Activated naive CD4-positive, alpha-beta T cell treated with anti-CD3 and anti-CD28 coated beads, Interleukin-2, amount 50 U/mL, for 24 hours (primary cell): ENCODE results near the gene TRAF3.

Experiments used
- H3K27ac Mint-ChIP-seq: one replicate; pipeline ENCODE4 v1.8.0; 2021; ENCODE audit warnings: mild to moderate bottlenecking, mixed read lengths
- H3K27me3 Mint-ChIP-seq: one replicate; pipeline ENCODE4 v1.8.0; 2021; ENCODE audit warnings: mixed read lengths
- H3K36me3 Mint-ChIP-seq: one replicate; pipeline ENCODE4 v1.8.0; 2021; ENCODE audit warnings: mixed read lengths
- H3K4me1 Mint-ChIP-seq: one replicate; pipeline ENCODE4 v1.8.0; 2021; ENCODE audit warnings: mixed read lengths
- H3K4me3 Mint-ChIP-seq: one replicate; pipeline ENCODE4 v1.8.0; 2021; ENCODE audit warnings: mild to moderate bottlenecking, mixed read lengths
- H3K9me3 Mint-ChIP-seq: one replicate; pipeline ENCODE4 v1.8.0; 2021; ENCODE audit warnings: mixed read lengths

Gene TRAF3

DNA sequence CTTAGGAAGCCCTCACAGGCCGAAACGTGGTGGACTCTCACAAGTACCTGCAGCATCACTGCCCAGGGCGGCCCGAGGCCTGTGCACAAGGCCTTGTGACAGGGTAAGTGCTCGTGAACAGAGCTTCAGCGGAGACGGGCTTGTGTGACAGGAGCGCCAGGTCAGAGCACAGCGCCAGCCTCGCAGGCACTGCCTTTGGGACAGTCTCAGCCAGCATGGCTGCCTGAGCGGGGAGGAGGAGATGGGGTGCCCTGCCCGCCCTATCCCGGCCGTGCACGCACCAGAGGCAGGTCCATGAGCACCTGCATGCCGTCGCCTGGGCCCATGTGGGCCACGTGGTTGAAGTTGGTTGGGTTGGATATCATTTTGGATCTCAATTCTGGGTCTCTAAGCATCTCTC, 162.1 kb downstream of the TRAF3 start:
- Mint-ChIP-seq H3K4me1 (no peaks in the 10 kb centered on the region), H3K9me3 (no peaks in the 10 kb centered on the region), H3K27ac (no peak overlapping the region), H3K27me3 (no peaks in the 10 kb centered on the region), H3K36me3 (no peaks in the 10 kb centered on the region), H3K4me3 (no peak overlapping the region)

DNA sequence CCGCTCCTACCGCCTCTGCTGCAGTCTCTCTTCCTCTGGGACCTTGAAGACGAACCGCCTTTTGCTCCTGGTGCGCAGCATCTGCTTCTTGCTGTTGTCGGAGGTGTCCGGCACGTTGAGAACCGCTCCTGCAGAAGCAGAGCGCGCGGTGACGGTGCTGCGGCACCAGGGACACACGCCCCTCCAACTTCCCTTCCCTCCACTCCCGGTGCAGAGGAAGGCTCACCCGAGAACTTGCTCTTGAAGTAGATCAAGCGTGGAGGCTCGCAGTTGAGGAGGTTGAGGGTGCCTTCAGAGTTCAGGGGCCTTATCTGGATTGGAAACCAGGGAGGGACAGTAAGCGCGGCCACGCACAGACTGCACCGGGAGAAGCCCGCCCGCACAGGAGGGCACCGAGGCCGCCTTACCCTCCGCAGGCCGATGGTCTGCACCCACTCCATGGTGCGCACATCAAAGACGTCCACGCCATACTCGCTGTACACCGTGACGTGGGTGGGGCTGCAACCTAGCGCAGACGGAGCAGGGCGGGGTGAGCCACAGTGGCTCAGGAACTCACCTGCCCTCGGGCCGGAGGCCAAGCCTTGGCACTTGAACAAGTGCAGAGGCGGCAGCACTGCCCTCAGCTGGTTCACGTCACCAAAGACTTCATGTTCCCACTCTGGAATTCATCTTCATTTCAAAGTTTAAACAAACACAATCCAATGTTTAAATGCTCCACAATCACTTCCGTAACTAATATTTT, 162.7 kb downstream of the TRAF3 start:
- no peaks in the 10 kb centered on the region for H3K4me1 Mint-ChIP-seq
- H3K36me3 Mint-ChIP-seq = no peaks in the 10 kb centered on the region
- no peak overlapping the region for H3K27ac Mint-ChIP-seq
- no peak overlapping the region for H3K4me3 Mint-ChIP-seq
- no peaks in the 10 kb centered on the region for H3K9me3 Mint-ChIP-seq
- no peaks in the 10 kb centered on the region for H3K27me3 Mint-ChIP-seq

DNA sequence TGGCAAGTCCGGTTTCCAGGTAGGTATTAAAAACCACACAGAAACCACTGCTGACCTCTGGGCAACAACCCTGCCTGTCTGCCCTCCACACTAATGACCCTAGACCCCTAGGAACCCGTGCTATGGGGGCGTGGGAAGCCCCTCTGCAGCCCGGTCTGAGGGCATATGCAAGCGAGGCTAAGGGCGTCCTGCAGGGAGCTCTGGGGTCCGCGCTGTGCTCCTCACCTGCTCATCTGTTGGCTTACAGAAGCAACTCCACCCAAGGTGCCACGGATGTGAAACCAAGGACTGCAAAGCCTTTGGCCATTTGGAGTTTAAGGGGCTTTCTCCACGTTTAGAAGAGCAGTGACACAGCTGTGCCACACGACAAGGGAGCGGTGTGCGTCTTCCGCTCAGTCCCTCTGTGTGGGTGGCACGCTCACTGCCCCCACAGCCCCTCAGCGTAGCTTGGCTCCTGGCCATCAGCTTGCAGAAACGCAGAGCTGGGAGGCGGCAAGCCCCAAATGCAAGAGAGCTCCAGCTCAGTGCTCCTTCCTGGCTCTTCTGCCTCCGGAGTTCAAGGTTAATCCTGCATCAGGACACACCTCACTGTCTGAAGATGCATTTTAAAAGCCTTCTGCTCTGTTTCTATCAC, 163.6 kb downstream of the TRAF3 start:
- no peak overlapping the region for H3K27ac Mint-ChIP-seq
- H3K9me3 Mint-ChIP-seq = no peaks in the 10 kb centered on the region
- H3K4me3 Mint-ChIP-seq = no peak overlapping the region
- no peaks in the 10 kb centered on the region for H3K27me3 Mint-ChIP-seq
- H3K4me1 Mint-ChIP-seq = no peaks in the 10 kb centered on the region
- H3K36me3 Mint-ChIP-seq = no peaks in the 10 kb centered on the region

DNA sequence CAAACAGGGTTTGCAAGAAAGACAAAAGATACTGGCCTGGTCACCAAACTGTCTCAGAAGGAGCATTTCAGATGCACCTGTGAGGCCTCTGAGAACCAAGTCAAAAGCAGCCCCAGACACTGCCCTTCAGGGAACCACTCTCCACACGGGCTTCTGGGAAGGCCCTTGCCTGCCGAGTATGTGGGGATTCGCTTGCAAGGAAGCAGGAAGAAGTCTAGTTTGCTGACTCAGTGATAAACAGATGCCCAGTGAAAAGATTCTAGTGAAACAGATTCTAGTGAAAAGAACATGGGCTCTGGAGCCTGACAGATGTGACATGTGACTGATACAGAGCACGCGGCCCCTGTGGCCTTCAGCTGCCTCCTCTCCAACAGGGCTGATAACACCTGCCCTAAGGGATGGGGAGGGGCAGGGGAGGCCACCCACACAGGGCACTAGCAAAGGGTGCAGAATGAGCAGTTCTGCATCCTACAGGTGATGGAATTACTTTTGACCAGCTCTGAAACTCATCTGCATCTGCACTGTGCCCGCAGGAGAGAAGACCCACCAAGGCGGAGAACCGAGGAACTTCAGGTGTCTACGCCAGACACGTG, 164.3 kb downstream of the TRAF3 start:
- Mint-ChIP-seq H3K36me3 (no peaks in the 10 kb centered on the region), H3K27ac (no peak overlapping the region), H3K9me3 (no peaks in the 10 kb centered on the region), H3K4me1 (peaks cover 1% of the 10 kb centered on the region), H3K27me3 (no peaks in the 10 kb centered on the region), H3K4me3 (no peak overlapping the region)

DNA sequence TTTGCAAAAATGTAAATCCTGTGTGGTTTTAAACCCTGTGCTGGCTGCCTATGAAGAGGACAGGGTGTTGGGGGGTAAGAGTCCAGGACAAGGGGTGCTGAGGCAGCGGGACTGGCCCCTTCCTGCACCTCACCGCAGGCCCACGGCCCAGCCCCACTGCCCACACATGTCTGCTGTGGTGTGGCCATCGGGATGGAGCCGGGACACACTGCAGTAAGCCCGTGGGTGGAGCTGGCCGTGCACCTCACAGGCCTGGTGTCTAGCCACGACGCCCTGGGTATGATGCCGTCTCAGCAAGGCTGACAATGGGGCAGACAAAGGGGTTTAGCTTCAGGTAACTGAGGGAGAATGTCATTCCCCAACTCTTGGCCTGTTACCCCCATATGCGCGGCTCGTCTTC, 164.8 kb downstream of the TRAF3 start:
- no peak overlapping the region for H3K4me3 Mint-ChIP-seq
- peaks cover 7% of the 10 kb centered on the region for H3K4me1 Mint-ChIP-seq
- H3K27me3 Mint-ChIP-seq = no peaks in the 10 kb centered on the region
- no peaks in the 10 kb centered on the region for H3K9me3 Mint-ChIP-seq
- H3K36me3 Mint-ChIP-seq = no peaks in the 10 kb centered on the region
- no peak overlapping the region for H3K27ac Mint-ChIP-seq

DNA sequence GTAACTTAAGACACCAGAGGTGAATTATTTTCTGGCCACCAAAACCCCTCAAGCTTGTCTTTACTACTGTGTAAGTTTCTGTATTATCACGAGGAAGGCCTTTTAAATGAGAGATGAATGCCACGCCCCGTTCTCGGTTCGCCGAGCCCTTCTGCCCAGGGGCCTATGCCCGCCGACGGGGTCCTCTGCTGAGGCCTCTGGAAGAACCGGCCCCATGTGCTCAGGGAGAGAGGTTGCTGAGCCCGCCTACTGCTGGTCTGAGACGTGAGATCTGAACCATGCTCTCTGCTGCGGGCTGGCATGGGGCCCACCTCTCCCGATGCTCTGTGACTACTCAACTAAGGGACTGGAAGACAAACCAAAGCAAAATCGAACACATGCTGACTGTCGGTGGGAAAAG, 166.2 kb downstream of the TRAF3 start:
- peaks cover 12% of the 10 kb centered on the region for H3K4me1 Mint-ChIP-seq
- H3K36me3 Mint-ChIP-seq = no peaks in the 10 kb centered on the region
- no peak overlapping the region for H3K4me3 Mint-ChIP-seq
- H3K27me3 Mint-ChIP-seq = no peaks in the 10 kb centered on the region
- H3K27ac Mint-ChIP-seq = no peak overlapping the region
- no peaks in the 10 kb centered on the region for H3K9me3 Mint-ChIP-seq

DNA sequence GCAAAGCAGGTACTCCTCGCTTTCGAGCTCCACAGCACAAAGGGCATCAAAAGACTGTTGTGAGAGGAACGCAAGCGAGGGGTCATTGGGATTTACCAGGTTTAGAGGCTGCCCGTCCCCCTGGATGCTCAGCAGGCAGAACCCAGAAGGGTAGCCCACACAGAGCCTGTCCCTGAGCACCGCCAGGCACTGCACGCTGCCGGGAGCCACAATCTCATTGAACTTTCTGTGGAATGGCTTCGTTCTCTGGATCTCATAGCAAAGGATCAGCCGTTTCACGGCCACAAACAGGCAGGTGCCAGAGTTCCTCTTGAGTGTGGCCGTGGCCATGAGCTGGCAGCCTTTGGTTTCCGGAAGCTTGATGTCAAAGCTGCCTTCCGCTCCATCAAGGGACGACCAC, 166.7 kb downstream of the TRAF3 start:
- Mint-ChIP-seq H3K4me1 (peaks cover 16% of the 10 kb centered on the region), H3K9me3 (no peaks in the 10 kb centered on the region), H3K4me3 (no peak overlapping the region), H3K27ac (no peak overlapping the region), H3K36me3 (no peaks in the 10 kb centered on the region), H3K27me3 (no peaks in the 10 kb centered on the region)

DNA sequence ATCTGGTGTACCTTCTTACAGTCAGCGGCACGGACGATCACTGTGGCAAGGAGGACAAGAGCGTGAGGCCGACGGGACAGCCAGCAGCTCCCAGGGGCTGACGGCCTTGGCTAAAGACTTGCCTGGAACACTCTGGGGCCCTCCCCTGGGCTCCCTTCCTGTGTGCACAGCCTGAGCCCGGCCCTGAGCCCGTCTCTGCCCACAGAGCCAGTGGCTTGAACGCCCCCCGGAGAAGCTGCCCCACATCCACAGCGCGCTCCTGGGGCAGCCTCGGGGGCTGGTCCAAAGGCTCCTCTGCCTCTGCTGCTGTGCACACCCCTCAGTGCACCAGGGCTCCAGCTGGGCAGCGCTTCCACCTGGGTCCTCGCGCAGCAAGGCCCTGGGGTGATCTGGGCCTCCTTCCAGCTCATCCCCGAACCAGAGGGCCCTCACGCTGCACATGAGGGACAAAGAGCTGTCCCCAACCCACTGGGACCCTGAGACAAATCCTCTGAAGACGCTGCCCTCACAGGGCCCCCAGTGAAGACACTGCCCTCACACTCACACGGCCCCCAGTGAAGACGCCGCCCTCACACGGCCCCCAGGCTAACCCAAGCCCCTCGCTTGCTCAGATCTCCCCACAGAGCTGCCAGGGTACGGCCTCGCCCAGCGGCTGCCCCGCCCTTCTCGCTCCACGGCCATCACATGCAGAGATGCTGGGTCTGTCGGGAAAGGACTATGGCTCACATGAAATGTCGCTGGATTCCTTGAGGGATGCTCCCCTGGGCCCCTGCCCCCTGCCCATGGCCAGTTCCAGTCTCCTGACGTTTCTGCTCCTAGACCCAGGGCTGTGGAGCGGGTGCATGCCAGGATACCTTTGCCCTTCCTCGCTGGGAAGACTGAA, 167.4 kb downstream of the TRAF3 start:
- Mint-ChIP-seq H3K27ac (no peak overlapping the region), H3K9me3 (no peaks in the 10 kb centered on the region), H3K36me3 (no peaks in the 10 kb centered on the region), H3K4me1 (peaks cover 23% of the 10 kb centered on the region), H3K27me3 (no peaks in the 10 kb centered on the region), H3K4me3 (no peak overlapping the region)

DNA sequence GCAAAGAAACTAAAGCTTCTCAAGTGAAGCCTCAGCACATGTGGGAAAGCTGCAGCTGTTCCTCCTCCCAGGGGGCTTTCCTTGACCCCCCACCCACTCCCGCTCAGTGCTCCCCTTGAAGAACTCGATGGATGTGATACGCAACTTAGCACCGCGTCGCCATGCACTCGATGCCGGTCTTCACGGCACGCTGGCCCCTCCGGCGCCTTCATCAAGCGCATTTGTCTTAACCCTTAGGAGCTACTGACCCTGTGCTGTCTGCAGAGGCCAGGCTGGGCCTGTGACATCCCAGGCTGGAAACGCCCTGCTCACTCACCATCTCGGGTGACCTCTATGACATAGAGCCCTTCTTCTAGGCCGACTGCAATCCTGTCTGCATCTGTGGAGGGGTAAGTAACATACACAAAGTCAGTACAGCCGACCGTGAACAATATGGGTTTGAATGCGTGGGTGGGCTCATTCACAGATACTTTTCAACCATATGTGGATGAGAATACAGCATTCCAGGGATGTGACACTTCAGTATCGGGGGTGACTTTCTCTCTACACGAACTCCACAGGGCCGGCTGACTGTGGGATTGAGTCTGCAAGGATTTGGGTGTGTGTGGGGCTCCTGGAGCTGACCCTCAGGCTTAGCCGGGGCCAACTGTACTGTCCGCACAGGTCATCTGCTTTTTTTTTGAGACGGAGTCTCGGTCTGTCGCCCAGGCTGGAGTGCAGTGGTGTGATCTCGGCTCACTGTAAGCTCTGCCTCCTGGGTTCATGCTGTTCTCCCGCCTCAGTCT, 168.3 kb downstream of the TRAF3 start:
- no peaks in the 10 kb centered on the region for H3K36me3 Mint-ChIP-seq
- H3K27ac Mint-ChIP-seq = no peak overlapping the region
- H3K4me3 Mint-ChIP-seq = no peak overlapping the region
- H3K27me3 Mint-ChIP-seq = no peaks in the 10 kb centered on the region
- peaks cover 26% of the 10 kb centered on the region for H3K4me1 Mint-ChIP-seq
- no peaks in the 10 kb centered on the region for H3K9me3 Mint-ChIP-seq

DNA sequence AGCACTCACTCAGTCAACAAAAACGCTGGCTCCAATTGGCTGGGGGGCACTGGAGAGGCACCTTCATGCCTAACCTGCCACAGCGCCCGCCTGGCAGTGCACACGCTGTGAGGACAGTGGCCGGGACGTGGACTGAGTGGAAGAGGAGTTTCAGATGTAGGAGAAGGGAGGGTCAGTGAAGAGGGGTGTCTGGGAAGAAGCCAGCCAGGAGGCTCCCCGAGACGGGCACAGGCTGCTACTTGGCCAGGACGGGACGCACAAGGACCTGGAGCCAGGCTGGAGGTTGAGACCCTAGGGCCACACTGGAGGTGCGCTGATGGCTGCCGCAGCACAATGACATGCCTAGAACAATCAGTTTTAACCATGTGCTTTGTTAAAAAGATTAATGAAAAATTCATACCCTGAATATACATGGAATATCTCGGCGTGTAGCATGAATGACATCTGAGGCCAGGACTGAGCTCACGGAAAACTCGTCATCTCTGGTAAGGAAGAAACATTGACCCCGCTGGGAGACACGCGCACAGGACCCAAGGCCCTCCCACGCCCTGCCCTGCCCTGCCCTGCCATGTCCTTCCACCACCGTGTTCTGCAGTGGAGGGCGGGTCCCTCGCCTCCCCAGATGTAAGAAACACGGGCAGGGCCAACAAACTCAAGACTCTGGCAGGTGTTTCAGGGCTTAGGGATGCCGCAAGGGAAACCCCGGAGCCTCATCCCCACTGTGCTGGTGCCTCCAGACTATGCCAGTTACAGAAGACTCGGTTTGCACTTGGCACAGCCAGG, 170.3 kb downstream of the TRAF3 start:
- no peak overlapping the region for H3K4me3 Mint-ChIP-seq
- H3K4me1 Mint-ChIP-seq = peaks cover 26% of the 10 kb centered on the region
- no peaks in the 10 kb centered on the region for H3K36me3 Mint-ChIP-seq
- H3K9me3 Mint-ChIP-seq = no peaks in the 10 kb centered on the region
- peak overlapping the region; percentile 26 for H3K27ac Mint-ChIP-seq
- no peaks in the 10 kb centered on the region for H3K27me3 Mint-ChIP-seq

DNA sequence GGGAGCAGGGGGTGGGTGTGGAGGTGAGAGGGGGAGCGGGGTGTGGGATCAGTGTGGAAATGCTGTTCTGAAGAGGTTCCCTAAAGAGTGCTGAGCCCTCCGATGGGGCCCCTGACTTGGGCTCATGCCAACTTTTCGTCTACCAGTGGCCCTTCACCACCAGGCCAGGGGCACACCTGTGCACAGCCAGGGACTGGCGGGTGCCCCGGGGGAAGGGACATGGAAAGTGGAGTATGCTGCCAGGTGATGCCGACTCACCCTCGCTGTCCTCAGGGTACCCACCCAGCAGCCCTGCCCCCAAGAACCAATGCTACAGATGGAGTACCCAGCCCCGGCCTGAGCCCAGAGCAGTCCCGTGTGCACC, 171.4 kb downstream of the TRAF3 start:
- H3K27me3 Mint-ChIP-seq = no peaks in the 10 kb centered on the region

DNA sequence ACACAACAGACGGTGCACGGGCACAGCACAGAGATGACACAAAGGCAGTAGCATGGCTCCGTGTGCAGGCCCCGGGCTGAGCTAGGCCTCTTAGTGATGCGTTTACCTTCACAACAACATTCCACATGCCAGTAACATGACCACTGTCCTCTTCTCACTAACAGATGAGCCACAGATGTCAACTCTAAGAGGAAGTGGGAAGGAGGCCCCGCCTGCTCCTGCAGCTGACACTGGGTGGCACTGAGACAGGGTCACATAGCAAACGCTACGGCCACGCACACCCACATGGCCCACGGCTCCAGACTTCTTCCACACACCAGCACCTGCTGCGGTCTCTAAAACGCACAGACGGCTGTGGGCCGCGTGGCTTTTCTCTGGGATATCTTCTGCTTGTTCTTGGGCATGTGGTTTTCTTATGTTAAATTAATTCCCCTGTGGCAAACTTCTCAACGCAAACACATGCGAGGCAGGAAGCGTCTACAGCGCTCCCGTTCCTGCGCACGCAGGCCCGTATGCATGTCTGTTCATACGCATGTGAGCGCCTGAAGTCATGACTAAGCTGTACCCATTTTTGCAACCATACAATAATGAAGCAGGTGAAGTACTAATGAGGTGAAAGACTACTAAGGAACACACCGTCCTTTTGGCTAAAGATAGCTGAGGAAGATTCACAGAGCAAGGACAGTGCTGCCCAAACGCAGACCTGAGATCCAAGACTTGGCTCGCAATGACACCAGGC, 172.0 kb downstream of the TRAF3 start:
- Mint-ChIP-seq H3K27me3 (no peaks in the 10 kb centered on the region), H3K36me3 (no peaks in the 10 kb centered on the region)

More for the DNA sequence above, 171.4 kb downstream of the TRAF3 start:
- Mint-ChIP-seq H3K36me3 (no peaks in the 10 kb centered on the region), H3K4me3 (peak overlapping the region; percentile 61), H3K9me3 (no peaks in the 10 kb centered on the region), H3K4me1 (peaks cover 26% of the 10 kb centered on the region), H3K27ac (no peak overlapping the region)

DNA sequence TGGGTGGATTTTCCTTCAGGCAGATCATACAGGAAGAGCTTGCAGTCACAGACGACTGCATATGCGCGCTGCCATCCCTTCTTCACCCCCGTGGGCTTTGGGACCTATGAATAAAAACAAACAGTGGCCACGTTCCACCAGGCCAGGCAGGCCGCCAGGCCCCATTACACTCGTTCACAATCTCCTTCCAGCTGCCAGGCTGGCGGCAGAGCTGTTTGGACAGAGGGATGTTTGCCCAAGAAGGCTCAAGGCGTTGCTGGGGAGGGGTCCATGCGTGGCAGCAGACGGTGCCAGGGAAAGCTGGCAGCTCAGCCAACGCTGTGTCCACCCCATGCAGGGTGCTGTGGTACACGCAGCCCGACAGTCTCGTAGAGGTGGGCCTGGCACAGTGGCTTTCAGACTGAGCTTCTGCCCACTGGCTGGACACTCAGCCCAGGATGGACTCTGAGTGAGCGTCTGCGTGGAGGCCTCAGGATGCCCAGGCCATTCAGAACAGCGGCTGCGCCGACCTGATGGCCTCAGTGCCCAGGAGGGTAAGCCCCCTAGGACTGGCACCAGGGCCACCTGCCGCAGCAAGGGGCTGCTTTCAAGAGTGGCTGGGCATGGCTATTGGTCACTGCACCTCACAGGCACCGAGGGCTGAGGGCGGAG, 172.7 kb downstream of the TRAF3 start:
- peak overlapping the region; percentile 81 for H3K27ac Mint-ChIP-seq
- peaks cover 26% of the 10 kb centered on the region for H3K4me1 Mint-ChIP-seq
- H3K4me3 Mint-ChIP-seq = peak overlapping the region; percentile 61
- no peaks in the 10 kb centered on the region for H3K9me3 Mint-ChIP-seq
- H3K27me3 Mint-ChIP-seq = no peaks in the 10 kb centered on the region
- no peaks in the 10 kb centered on the region for H3K36me3 Mint-ChIP-seq

More for the DNA sequence above, 172.0 kb downstream of the TRAF3 start:
- Mint-ChIP-seq H3K4me1 (peaks cover 26% of the 10 kb centered on the region), H3K4me3 (peak overlapping the region; percentile 61), H3K27ac (peak overlapping the region; percentile 81), H3K9me3 (no peaks in the 10 kb centered on the region)
